ENCODE measurements around the gene FNDC3B.

FNDC3B gene

GRCh38 chr3:172247525-172248274 lies 208.3 kb downstream of the FNDC3B start:
- no peaks in the 10 kb centered on the region for H3F3A ChIP-seq (ENCODE audit: low read depth)
- no peaks in the 10 kb centered on the region for H3K4me1 ChIP-seq (ENCODE audit: insufficient read depth, low read length, poor library complexity, severe bottlenecking)

DNA sequence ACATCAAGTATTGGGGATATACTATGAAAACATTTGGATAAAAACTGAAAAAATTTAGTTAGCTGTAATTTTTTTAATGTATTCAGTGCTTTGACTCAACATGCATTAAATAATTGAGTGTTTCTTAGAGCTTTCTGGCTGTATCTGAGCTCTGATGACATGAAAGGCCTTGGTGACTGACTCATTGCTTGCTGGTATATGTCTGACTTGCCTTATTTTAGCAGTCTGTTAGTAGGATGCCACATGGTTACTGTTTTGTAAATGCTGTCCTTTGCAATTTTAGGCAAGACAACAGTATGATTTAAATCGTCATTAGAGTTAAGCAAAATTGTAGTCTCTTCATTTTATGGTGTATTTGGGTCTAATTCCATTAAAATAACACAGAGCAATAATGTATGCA lies 209.7 kb downstream of the FNDC3B start:
- Histone ChIP-seq H3K4me3 (ENCODE audit: low read length, poor library complexity, severe bottlenecking) (no peak overlapping the region), H3K9me2 (replicated peaks; ENCODE audit: low read depth, low read length) (no peaks in the 10 kb centered on the region), H3K9ac (ENCODE audit: low read depth, low read length, poor library complexity, severe bottlenecking) (no peak overlapping the region), H3K9me3 (ENCODE audit: insufficient read depth, low read depth, low read length) (no peaks in the 10 kb centered on the region), H3K36me3 (ENCODE audit: insufficient read depth, low read length) (peaks cover 13% of the 10 kb centered on the region), H2AFZ (ENCODE audit: low read length) (no peak overlapping the region), H3F3A (ENCODE audit: low read depth) (no peaks in the 10 kb centered on the region), H3K79me2 (ENCODE audit: insufficient read depth, low read length) (no peaks in the 10 kb centered on the region), H3K4me2 (ENCODE audit: low read depth, low read length, poor library complexity, severe bottlenecking) (no peak overlapping the region), H3K27me3 (ENCODE audit: insufficient read depth, low read length, poor library complexity, severe bottlenecking) (no peaks in the 10 kb centered on the region), H4K20me1 (ENCODE audit: insufficient read depth, low read length, poor library complexity, severe bottlenecking) (no peaks in the 10 kb centered on the region), H3K4me1 (ENCODE audit: insufficient read depth, low read length, poor library complexity, severe bottlenecking) (no peaks in the 10 kb centered on the region)
- TF ChIP-seq CTCF (conservative IDR thresholded peaks at IDR 0.05; ENCODE audit: low read length) (no peak), EZH2phosphoT487 (IDR thresholded peaks at IDR 0.05; ENCODE audit: borderline replicate concordance) (no peak)

More at GRCh38 chr3:172247525-172248274, 208.3 kb downstream of the FNDC3B start:
- no peak for TF ChIP-seq CTCF (conservative IDR thresholded peaks at IDR 0.05; ENCODE audit: low read length)
- no peak for TF ChIP-seq EZH2phosphoT487 (IDR thresholded peaks at IDR 0.05; ENCODE audit: borderline replicate concordance)
- 0 out of 2 replicates have a peak, but pooled peaks cover 2% of the 10 kb centered on the region for H3K9me3 ChIP-seq (ENCODE audit: insufficient read depth, low read depth, low read length)
- H3K4me3 ChIP-seq (ENCODE audit: low read length, poor library complexity, severe bottlenecking) = no peak overlapping the region
- H3K27me3 ChIP-seq (ENCODE audit: insufficient read depth, low read length, poor library complexity, severe bottlenecking) = no peaks in the 10 kb centered on the region
- peaks cover 8% of the 10 kb centered on the region for H3K36me3 ChIP-seq (ENCODE audit: insufficient read depth, low read length)
- H3K9ac ChIP-seq (ENCODE audit: low read depth, low read length, poor library complexity, severe bottlenecking) = no peak overlapping the region
- H4K20me1 ChIP-seq (ENCODE audit: insufficient read depth, low read length, poor library complexity, severe bottlenecking) = no peaks in the 10 kb centered on the region
- H2AFZ ChIP-seq (ENCODE audit: low read length) = no peak overlapping the region
- H3K4me2 ChIP-seq (ENCODE audit: low read depth, low read length, poor library complexity, severe bottlenecking) = no peak overlapping the region
- no peaks in the 10 kb centered on the region for H3K9me2 ChIP-seq (replicated peaks; ENCODE audit: low read depth, low read length)
- H3K79me2 ChIP-seq (ENCODE audit: insufficient read depth, low read length) = no peaks in the 10 kb centered on the region

DNA sequence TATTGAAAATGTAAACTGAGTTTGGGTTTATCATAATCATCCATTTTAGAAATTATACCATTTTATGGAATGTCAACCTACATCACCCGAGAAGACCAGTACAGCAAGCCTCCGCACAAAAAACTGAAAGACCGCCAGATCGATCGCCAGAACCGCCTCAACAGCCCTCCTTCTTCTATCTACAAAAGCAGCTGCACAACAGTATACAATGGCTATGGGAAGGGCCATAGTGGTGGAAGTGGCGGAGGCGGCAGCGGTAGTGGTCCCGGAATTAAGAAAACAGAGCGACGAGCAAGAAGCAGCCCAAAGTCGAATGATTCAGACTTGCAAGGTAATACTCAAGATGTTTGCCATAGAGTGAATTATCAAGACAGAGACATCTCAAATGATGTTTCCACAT lies 211.8 kb downstream of the FNDC3B start:
- H4K20me1 ChIP-seq (ENCODE audit: insufficient read depth, low read length, poor library complexity, severe bottlenecking) = no peaks in the 10 kb centered on the region
- no peak overlapping the region for H2AFZ ChIP-seq (ENCODE audit: low read length)
- no peaks in the 10 kb centered on the region for H3K4me1 ChIP-seq (ENCODE audit: insufficient read depth, low read length, poor library complexity, severe bottlenecking)
- no peak overlapping the region for H3K4me2 ChIP-seq (ENCODE audit: low read depth, low read length, poor library complexity, severe bottlenecking)
- no peaks in the 10 kb centered on the region for H3K9me3 ChIP-seq (ENCODE audit: insufficient read depth, low read depth, low read length)
- H3K4me3 ChIP-seq (ENCODE audit: low read length, poor library complexity, severe bottlenecking) = no peak overlapping the region
- no peak for TF ChIP-seq EZH2phosphoT487 (IDR thresholded peaks at IDR 0.05; ENCODE audit: borderline replicate concordance)
- TF ChIP-seq CTCF (conservative IDR thresholded peaks at IDR 0.05; ENCODE audit: low read length) = no peak
- H3F3A ChIP-seq (ENCODE audit: low read depth) = no peaks in the 10 kb centered on the region
- H3K36me3 ChIP-seq (ENCODE audit: insufficient read depth, low read length) = peaks cover 13% of the 10 kb centered on the region
- no peaks in the 10 kb centered on the region for H3K27me3 ChIP-seq (ENCODE audit: insufficient read depth, low read length, poor library complexity, severe bottlenecking)
- H3K9me2 ChIP-seq (replicated peaks; ENCODE audit: low read depth, low read length) = no peaks in the 10 kb centered on the region
- H3K79me2 ChIP-seq (ENCODE audit: insufficient read depth, low read length) = no peaks in the 10 kb centered on the region
- no peak overlapping the region for H3K9ac ChIP-seq (ENCODE audit: low read depth, low read length, poor library complexity, severe bottlenecking)

Measured in Loucy (cell line).